Measurements from ENCODE around the gene FIGN. TPM values are rescaled to one million over a fixed set of nuclear protein-coding genes. Genes with fewer than 3 reads are reported as not detected.

FIGN gene
- total and polyA plus RNA-seq, 2 of the 8 experiments (the other 6 are each of a cell fraction or from before 2014, with no cell fraction given) = 5.0 to 22.8 TPM

- ChIA-PET CTCF (ENCODE audit: partially characterized antibody) (no interaction called here), POLR2A (ENCODE audit: partially characterized antibody) (interaction anchor here (1.1 to 1.4 kb wide), 3 partner anchors 9 to 11 kb away, joined by 3 read pairs; no protein-coding TSS in a partner anchor)
- no peaks in the 10 kb centered on the region for H4K20me1 ChIP-seq (replicated peaks in 1 of 2; ENCODE audit: control insufficient read depth in 1 of 2, insufficient read depth in 2 of 2, low read length in 2 of 2)
- no peak overlapping the region for H3K4ac ChIP-seq (replicated peaks; ENCODE audit: insufficient read length, low read depth, low read length)
- no peak overlapping the region for H3K4me2 ChIP-seq (ENCODE audit: insufficient read depth in 1 of 2, low read depth in 2 of 2, low read length in 2 of 2)
- H3K4me1 ChIP-seq (replicated peaks in 1 of 4; ENCODE audit: control insufficient read depth in 3 of 4, insufficient read depth in 4 of 4, low read length in 3 of 4) = peaks cover 0 to 9% (median 2%) of the 10 kb centered on the region in 4 experiments; a peak in 2 of 7 replicates
- H3K23me2 ChIP-seq (ENCODE audit: low read depth, low read length) = no peaks in the 10 kb centered on the region
- no peak overlapping the region for H2BK12ac ChIP-seq (ENCODE audit: low read depth, low read length)
- WGBS, 2 experiments (ENCODE audit: extremely low coverage in 1 of 2, insufficient coverage in 1 of 2, insufficient read length in 1 of 2, insufficient replicate concordance in 2 of 2, low coverage in 1 of 2, low lambda C conversion rate in 2 of 2, missing lambda C conversion rate in 1 of 2) = 69% methylated on average over 1 of the region's 1 CpG; no CpG with 5 or more reads in 1 of the 2 experiments
- H2BK5ac ChIP-seq (ENCODE audit: low read depth, low read length) = no peak overlapping the region
- H3K18ac ChIP-seq (ENCODE audit: extremely low read depth, low read length) = no peak overlapping the region
- H3K27ac ChIP-seq (ENCODE audit: low read depth, low read length) = no peak overlapping the region
- H3K9ac ChIP-seq (replicated peaks in 1 of 4; ENCODE audit: extremely low read depth in 1 of 4, low read depth in 3 of 4, low read length in 3 of 4) = no peak overlapping the region
- DNase-seq (ENCODE audit: low read depth in 1 of 2, low spot score in 2 of 2) (no peak), FAIRE-seq (no peak)
- no peaks in the 10 kb centered on the region for H3K9me3 ChIP-seq (ENCODE audit: insufficient read depth in 2 of 2, low read depth in 1 of 2, low read length in 1 of 2)
- no peak overlapping the region for H2AK5ac ChIP-seq (ENCODE audit: low read depth, low read length)
- H4K91ac ChIP-seq (replicated peaks; ENCODE audit: insufficient read length, low read length) = no peak overlapping the region
- H2BK20ac ChIP-seq (ENCODE audit: low read length) = no peak overlapping the region
- H3K4me3 ChIP-seq (ENCODE audit: extremely low read depth in 1 of 4, insufficient read depth in 2 of 4, low read depth in 3 of 4, low read length in 4 of 4) = no peak overlapping the region
- no peaks in the 10 kb centered on the region for H3K79me1 ChIP-seq (ENCODE audit: low read depth, low read length)
- H2AFZ ChIP-seq (ENCODE audit: low read length) = no peak overlapping the region
- H4K8ac ChIP-seq (ENCODE audit: extremely low read depth, insufficient read depth, low read length) = no peak overlapping the region
- H3K36me3 ChIP-seq (ENCODE audit: control insufficient read depth in 2 of 4, insufficient read depth in 4 of 4, low read length in 3 of 4) = no peaks in the 10 kb centered on the region
- no peak overlapping the region for H3K14ac ChIP-seq (ENCODE audit: insufficient read length)
- H3K27me3 ChIP-seq (replicated peaks in 1 of 4; ENCODE audit: control insufficient read depth in 3 of 4, extremely low read depth in 1 of 4, insufficient read depth in 3 of 4, low read length in 3 of 4) = no peaks in the 10 kb centered on the region
- H2BK15ac ChIP-seq (ENCODE audit: low read length) = no peak overlapping the region
- H3K56ac ChIP-seq (replicated peaks; ENCODE audit: insufficient read length, low read depth, low read length) = no peak overlapping the region
- H4K5ac ChIP-seq (ENCODE audit: insufficient read length, low read depth, low read length) = no peak overlapping the region
- H3K79me2 ChIP-seq (ENCODE audit: control insufficient read depth in 1 of 2, insufficient read depth in 2 of 2, low read length in 2 of 2) = peaks cover 0 to 24% of the 10 kb centered on the region in 2 experiments; a peak in 2 of 4 replicates
- H3K23ac ChIP-seq (ENCODE audit: insufficient read length) = no peak overlapping the region
- no peak overlapping the region for H2BK120ac ChIP-seq (replicated peaks; ENCODE audit: low read depth, low read length)
- TF ChIP-seq RXRA (IDR thresholded peaks at IDR 0.05; ENCODE audit: insufficient read depth, low read depth, low read length) (no peak), POLR2AphosphoS5 (IDR thresholded peaks at IDR 0.05; ENCODE audit: low read depth, low read length) (no peak), EZH2 (IDR thresholded peaks at IDR 0.05; ENCODE audit: low read depth, low read length, severe bottlenecking) (no peak), SP1 (IDR thresholded peaks at IDR 0.05; ENCODE audit: low read depth, low read length) (no peak), KDM5A (IDR thresholded peaks at IDR 0.05; ENCODE audit: low read length) (no peak), KDM4A (IDR thresholded peaks at IDR 0.05; ENCODE audit: low read depth, low read length, severe bottlenecking) (no peak), CTBP2 (IDR thresholded peaks at IDR 0.05; ENCODE audit: borderline replicate concordance, insufficient read depth, insufficient read length, low read length) (no peak), EGR1 (IDR thresholded peaks at IDR 0.05; ENCODE audit: borderline replicate concordance, low read depth, low read length) (no peak), NRF1 (IDR thresholded peaks at IDR 0.05; ENCODE audit: low read depth, low read length) (no peak), HDAC2 (IDR thresholded peaks at IDR 0.05; ENCODE audit: borderline replicate concordance in 1 of 2, low read depth in 2 of 2, low read length in 2 of 2) (no peak), BRCA1 (IDR thresholded peaks at IDR 0.05; ENCODE audit: low read depth, low read length) (no peak), SP2 (IDR thresholded peaks at IDR 0.05; ENCODE audit: low read length) (no peak), USF2 (IDR thresholded peaks at IDR 0.05; ENCODE audit: low read length) (no peak)
These were observed 89.1 kb downstream of the FIGN start for GRCh38 chr2:163646687-163647086.

Data from H1 (cell line).